Fibroblast of skin of right biceps (primary cell): ENCODE measurements around the gene C6orf58.

Experiments used
- DNase-seq: peaks from one replicate; pipeline ENCODE4 v3.0.0-alpha.2; 2013

C6orf58 gene

GRCh38 chr6:127576874-127577273 lies at the start of gene C6orf58:
Gene C6orf58 (plus strand): TSS chr6:127577174. CDS start chr6:127577186, 12 bp downstream.
- DNase-seq: no peak

GRCh38 chr6:127533011-127533410 lies 44.0 kb upstream of the C6orf58 start:
- no peak for DNase-seq

DNA sequence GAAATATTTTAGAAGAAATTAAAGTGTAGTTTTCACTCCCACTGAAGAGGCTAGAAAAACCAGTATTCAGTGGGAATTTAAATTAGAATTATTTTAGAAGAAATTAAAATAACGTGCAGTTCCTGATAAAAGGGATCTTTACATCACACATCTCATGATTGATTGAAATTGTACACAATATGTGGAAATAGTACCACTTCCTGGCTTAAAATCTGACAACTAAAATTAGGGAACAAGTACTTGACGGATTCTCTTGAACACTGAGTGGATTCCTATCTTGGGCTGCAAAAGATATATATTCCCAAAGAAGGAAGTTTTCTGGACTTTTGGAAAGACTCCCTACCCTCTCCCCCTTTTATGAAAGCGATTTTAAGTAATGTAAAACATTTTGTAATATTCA lies 43.2 kb upstream of the C6orf58 start:
- no peak for DNase-seq

DNA sequence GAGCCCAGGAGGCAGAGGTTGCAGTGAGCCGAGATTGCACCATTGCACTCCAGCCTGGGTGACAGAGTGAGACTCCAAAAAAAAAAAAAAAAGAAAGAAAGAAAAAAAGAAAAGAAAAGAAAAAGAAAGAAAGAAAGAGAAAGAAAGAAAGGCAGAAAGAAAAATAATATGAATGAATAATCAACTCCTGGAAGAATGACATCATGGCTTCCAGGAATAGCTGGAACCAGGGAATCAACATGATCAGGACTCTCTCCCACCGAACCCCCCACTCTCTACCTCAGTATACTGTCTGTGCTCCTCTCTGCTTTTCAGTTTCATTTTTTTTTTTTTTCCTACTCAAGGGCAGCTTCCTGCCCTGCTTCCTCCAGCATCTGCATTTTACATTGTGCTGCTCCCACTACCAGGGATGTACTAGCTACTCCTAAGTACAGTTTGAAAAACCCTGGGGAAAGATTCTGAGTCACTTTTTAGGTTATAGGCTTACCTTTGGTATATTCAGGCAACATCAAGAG lies 38.2 kb upstream of the C6orf58 start:
- DNase-seq: no peak

- peak; percentile 18 for DNase-seq
Measured at GRCh38 chr6:127539272-127539671, 37.7 kb upstream of the C6orf58 start.

- no peak for DNase-seq
Measured at GRCh38 chr6:127547215-127547614, 29.8 kb upstream of the C6orf58 start.

DNA sequence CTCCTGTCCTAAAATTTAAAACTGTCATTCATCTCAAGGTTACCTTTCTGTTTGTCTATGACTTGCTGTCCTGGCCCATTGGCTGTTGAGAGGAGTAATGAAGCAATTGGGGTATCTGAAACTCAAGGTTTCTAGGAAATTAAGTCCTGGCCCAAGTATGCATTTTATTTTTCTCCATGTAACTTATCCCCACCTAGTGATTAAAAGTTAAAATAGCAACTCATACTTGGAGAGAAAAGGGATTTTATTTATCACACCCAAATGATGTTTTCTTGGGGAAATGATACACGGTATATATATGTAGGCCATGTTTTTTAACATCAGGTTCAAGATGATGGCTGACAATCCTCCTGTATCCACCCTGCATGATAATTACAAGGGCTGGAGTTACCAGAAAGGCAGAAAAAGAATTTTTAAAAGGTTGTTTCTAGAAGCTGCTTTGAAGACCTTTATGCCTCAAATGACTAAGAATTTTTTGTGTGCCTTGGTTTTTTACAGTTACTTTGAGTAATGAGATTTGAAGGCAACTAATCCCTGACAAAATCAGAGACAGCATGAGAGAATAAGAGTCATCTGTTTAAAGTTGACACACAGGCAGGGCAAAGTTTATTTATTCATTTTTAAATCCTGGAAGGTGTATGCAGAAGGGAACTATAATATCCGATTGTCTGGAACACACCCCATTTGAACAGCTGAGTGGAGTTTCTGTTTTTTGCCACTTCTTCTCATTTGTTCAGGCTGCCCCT lies 28.9 kb upstream of the C6orf58 start:
- DNase-seq: peak; percentile 21

- DNase-seq: peak; percentile 68
Measured at GRCh38 chr6:127550403-127550802, 26.6 kb upstream of the C6orf58 start.

DNA sequence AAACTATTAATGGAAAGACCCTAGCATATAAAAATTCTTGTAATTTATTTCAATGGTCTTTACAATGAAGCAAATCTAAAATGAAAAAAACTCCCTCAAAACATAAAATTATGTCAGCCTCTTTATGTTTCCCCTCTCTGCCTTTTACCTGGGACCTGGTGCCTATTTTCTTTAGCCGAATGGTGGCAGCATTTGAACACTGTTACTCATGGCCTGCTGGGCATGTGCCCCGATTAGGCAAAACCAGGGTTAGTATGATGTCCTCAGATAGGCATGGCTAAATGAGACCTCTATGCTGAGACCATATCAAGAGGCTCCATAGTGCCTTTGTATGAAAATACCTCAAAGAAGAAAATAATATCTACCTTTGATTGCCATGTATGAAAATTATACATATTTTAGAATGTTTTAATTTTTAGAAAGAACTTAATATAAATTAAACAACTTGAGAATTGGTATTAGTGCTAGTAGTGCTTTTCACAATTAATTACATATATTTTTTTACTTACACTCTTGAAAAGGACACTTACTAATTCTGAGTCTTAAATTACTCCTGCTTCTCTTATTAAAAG lies 22.5 kb upstream of the C6orf58 start:
- DNase-seq: peak; percentile 33

GRCh38 chr6:127561660-127562059 lies 15.3 kb upstream of the C6orf58 start:
- no peak for DNase-seq

GRCh38 chr6:127564761-127565160 lies 12.2 kb upstream of the C6orf58 start:
- DNase-seq: no peak

- no peak for DNase-seq
Measured at GRCh38 chr6:127566119-127566518, 10.9 kb upstream of the C6orf58 start.

DNA sequence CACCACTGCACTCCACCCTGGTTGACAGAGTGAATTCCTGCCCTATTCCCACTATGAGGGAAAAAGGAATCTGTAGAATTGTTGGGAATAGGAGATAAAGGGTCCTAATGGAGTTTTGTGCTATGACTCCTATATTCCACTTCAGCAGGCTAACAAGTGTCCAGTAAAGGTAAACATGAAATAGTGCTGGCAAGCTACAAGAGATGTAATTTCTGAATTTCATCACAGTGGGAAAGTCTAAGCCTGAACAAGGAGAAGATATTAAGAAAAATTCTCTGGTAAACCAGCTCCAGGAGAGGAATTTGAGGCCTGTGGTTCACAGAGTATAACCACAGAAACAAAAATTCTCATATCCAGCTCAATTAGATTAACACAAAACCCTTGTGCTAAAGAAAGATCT lies 10.3 kb upstream of the C6orf58 start:
- peak; percentile 17 for DNase-seq

DNA sequence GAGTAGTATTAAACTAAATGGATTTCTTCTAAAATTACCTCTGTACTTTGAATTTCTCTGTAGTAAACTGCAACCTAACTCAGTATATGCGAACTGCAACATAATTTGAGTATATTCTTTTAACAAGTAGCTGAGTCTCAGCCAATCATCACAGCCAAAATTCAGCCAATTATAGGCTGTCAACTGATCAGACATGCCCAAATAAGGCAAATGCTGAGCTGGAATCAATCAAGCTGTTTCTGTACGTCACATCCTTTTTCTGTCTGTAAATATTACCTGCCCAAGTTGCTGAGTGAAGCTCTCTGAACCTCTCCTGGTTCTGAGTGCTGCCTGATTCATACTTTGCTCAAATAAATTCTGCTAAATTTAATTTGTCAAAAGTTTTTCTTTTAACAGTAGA lies 9.5 kb upstream of the C6orf58 start:
- no peak for DNase-seq

DNA sequence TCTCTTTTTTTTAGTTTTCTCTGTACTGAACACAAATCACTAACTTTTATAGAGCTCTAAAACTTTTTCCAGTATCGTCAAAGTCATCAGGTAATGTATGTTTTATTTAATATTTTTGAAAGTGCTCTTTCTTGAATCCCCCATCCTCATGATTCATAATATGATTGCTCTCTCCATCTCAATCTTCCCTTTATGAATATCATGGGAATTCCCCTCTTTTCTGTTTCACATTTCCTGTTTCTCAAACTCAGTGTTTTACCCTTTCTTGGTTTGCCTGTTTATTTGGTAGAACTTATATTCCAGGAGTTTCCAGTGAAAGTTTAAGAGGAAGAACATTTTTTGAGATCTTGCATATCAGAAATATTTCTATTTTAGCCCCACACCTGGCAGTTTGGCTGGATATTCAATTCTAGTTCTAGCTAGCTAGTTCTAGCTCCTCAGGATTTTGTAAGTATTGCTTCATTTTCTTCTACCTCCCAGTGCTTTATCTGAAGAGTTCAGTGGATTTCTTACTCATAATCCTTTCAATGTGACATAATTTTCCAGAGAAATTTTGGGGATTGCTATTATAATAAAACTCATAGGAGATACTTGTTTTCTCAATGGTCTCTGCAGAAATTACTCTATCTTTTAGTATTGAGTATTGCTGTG lies 6.1 kb upstream of the C6orf58 start:
- DNase-seq: no peak

DNA sequence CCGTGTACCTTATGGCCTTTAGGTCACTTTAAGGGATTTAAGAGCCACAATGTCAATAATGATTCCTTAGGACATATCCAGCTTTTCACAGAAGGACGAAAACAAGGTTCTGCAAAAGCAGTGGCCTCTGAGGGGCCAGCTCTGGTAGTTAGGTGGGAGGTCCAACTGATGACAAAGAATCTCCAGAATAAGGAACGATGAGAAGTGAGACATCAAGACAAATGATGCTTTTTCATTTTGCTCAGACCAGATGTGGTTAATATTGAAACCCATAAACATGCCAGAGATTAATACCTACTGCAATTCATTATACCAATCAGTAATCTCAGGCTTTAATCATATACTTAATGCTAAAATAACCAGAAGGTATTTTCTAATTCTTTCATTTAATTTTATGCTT lies 1.9 kb downstream of the C6orf58 start:
- DNase-seq: no peak

DNA sequence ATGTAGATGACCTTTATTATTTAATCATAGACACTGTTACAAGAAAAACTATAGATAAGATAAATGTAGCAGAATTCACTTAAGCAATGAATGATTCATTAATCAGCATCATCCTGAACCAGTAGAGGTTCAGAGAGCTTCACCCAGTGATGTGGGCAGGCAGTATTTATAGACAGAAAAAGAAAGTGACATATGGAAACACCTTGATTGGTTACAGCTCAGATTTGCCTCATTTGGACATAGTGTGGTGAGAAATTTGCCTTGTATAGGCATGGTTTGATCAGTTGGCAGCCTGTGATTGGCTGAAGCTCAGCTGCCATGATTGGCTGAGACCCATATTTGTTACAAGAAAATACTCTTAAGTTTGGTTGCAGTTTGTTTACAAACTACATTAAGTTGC lies 4.6 kb downstream of the C6orf58 start:
- no peak for DNase-seq

- peak; percentile 79 for DNase-seq
Measured at GRCh38 chr6:127582777-127583462, 5.9 kb downstream of the C6orf58 start.

DNA sequence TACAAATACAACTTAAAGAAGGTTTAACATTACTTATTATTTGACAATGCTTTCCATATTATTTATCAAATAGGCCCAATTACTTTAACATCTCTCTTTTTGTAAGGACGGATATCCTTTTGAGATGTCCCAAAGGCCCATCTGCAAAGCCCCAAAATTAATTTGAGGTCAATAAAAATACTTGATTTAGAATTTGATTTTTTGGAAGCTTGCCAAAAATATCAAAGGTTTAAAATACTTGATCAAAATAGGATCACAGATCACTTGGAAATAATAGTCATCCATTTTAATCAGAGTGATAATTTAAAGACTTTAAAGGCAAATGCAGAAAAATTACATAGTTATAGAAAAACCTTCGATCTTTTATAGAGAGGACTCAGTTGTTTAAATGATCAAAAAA lies 8.1 kb downstream of the C6orf58 start:
- no peak for DNase-seq

GRCh38 chr6:127586372-127586771 lies 9.4 kb downstream of the C6orf58 start:
- DNase-seq: no peak

- DNase-seq: no peak
Measured at GRCh38 chr6:127587875-127588274, 10.9 kb downstream of the C6orf58 start.

DNA sequence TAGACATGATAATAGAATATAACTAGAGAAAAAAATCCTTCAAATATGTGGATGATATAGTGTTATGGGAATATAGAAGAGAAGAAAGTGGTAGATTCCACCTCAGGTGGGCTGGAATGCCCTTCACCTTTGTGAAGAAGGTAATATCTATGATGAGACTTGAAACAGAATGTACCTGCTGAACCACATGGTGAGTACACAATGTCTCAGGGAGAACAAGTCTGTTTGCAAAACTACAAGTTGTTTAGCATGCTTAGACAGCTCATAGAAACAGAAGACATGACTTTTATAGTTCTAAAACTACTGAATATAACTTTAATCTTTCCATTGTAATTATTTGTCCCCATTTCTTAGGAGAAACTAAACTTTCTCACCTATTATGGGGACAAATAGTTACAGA lies 12.2 kb downstream of the C6orf58 start:
- no peak for DNase-seq

DNA sequence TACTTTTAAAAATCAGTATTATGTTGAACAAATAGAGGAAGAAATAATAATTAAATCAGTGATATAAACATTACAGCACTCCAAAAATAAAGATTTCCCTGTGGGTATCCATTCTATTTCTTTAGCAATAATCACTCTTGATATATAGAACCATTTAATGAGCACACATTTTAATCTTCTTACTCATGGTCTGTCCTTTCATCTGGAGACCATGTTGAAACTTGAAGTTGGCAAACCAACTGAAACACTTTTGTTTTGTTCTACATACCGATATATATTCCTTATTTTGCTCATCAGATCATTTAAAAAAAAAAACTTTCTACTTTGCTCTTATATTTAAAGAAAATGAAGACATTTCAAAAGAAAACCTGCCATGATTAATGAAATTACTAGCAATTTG lies 13.4 kb downstream of the C6orf58 start:
- DNase-seq: no peak

DNA sequence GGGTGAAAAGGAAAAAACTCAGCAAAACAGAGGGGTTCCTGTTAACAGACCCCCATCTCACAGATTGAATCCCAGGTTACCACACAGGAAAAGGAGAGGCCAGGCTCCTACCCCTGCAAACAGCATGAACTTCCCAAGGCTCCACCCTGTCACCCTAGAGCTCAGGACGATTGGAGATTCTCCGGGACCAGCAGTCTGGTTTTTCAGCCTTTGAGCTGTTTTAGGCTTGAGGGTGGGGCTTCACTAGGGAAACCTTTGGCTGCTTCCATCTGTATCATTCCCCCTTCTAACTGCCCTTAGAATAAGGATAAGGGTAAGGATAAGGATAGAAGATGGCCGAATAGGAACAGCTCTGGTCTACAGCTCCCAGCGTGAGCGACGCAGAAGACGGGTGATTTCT lies 16.0 kb downstream of the C6orf58 start:
- no peak for DNase-seq
